SH-SY5Y (cell line): Measurements from ENCODE around the gene TMEM145.

Source experiments
- GATA2 ChIP-seq: IDR thresholded peaks from 2 replicates; pipeline ENCODE4 v1.6.1; 2011; ENCODE audit warnings: mild to moderate bottlenecking, low read depth, low read length
- GATA3 ChIP-seq: IDR thresholded peaks from 2 replicates; pipeline ENCODE4 v1.6.1; 2011; ENCODE audit warnings: low read depth, mild to moderate bottlenecking, low read length, moderate library complexity

Gene TMEM145

DNA sequence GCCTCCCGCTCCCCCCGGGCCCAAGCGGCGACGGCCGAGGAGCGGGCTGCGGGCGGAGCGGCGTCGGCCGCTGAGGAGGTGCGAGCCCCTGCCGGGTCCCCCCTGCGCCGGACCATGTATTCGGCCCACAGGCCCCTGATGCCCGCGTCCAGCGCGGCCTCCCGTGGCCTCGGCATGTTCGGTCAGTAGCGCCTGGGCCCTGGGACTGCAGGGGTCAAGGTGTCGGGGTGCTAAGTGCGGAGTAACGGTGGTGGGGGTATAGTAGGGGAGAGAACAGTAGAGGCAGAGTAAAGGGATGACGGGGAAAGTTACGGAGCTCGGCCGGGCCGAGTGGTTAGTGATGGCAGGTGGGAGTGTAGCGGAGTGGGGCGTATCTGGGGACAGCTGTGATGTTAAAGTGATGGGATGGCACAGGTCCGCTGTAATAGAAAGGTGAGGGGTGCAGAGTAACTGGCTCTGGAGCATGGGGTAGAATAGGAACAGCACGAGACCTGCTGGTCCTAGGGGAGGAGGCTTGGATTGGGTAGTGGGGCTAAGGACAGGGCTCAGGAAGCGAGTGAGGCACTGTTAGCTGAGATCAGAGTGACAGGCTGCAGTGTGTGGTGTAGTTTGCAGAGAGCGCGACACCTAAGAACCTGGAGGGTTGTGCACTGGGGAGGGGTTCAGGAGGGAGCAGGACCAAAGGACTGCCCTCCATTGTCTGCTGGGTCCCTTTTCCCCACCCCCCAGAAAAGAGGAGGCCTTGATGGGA lies 28.3 kb upstream of the TMEM145 start:
- no peak for TF ChIP-seq GATA2
- TF ChIP-seq GATA3: no peak

- no peak for TF ChIP-seq GATA2
- no peak for TF ChIP-seq GATA3
Observed at GRCh38 chr19:42285541-42285941, 27.6 kb upstream of the TMEM145 start.

DNA sequence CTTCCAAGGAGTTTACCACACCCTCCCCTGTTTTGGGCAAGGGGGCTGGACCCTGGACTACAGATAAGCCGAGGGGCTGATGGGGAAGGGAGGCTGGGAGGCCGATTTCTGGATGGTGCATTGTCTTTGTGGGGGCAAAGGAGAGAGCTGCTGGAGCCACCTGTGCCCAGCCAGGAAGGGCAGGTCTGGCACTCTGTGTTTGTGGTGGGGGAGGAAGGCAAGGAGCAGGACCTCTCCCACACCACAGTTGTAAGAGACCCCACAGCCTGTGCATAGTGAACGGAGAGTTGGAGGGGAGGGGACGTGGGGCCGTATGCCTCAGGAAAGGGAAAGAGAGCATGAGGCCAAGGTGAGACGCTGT lies 27.1 kb upstream of the TMEM145 start:
- TF ChIP-seq GATA2 (no peak), GATA3 (no peak)

DNA sequence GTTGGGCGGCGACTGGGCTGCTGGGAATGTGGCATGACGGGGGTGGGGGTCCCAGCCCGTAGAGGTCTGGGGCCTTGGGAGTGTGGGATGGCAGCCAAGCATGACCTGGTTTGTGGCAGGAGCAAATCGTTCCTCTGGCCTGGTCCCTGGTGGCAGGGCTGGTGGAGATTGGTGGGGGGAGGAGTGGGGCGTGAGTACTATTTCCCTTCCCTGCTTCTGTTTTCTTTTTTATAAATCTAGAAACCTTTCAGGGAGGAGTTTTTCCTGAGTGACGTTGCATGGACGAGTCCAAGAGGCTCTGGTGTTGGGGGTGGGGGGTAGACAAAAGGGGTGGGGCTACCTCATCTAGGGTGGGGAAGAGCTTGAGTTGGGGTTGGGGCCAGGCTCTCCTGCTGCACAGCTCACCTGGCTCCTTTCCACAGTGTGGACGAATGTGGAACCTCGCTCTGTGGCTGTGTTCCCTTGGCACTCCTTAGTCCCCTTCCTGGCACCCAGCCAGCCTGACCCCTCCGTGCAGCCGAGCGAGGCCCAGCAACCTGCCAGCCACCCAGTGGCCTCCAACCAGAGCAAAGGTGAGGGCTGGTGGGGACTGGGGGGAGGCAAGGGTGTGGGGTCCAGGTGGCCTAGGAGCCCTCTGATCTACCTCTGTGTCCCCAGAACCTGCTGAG lies 26.6 kb upstream of the TMEM145 start:
- no peak for TF ChIP-seq GATA3
- no peak for TF ChIP-seq GATA2

- TF ChIP-seq GATA2 (no peak), GATA3 (no peak)
Observed at GRCh38 chr19:42287017-42287826, 25.9 kb upstream of the TMEM145 start.

GRCh38 chr19:42287827-42288107 lies 25.3 kb upstream of the TMEM145 start:
- TF ChIP-seq GATA3 (no peak), GATA2 (no peak)

DNA sequence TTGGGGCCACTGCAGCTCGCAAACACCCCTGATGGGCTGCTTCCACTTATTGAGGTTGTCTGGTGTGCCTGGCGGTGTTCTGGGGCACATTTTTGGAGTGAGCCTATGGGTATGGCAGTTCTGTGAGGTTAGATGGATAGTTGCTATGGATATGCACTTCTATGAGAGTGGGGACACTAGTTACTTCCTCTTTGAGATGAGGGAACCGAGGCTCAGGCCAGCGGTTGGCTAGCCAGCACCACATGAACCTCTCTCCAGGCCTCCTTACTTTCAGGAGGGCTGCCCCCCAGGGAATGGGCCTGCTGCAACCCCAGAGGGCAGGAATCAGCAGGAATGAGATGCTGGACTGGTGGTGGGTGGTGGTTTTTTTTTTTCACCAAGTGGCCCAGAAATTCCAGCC lies 24.7 kb upstream of the TMEM145 start:
- TF ChIP-seq GATA2 (no peak), GATA3 (no peak)

GRCh38 chr19:42288881-42289555 lies 24.1 kb upstream of the TMEM145 start:
- no peak for TF ChIP-seq GATA2
- no peak for TF ChIP-seq GATA3

GRCh38 chr19:42289556-42290041 lies 23.5 kb upstream of the TMEM145 start:
- TF ChIP-seq GATA2: no peak
- TF ChIP-seq GATA3: no peak

DNA sequence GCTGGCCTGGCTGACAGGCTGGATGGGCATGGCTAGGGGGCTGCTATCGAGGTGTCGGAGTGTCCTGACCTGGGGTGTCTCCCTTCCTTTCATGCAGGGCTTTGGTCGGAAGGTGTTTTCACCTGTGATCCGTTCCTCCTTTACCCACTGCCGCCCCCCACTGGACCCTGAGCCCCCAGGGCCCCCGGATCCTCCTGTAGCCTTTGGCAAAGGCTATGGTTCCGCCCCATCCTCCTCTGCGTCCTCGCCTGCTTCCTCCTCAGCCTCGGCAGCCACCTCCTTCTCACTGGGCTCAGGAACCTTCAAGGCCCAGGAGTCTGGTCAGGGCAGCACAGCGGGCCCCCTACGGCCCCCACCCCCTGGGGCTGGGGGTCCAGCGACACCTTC lies 23.0 kb upstream of the TMEM145 start:
- TF ChIP-seq GATA3 (no peak), GATA2 (no peak)

GRCh38 chr19:42290523-42291434 lies 22.3 kb upstream of the TMEM145 start:
- TF ChIP-seq GATA3 (no peak), GATA2 (no peak)

GRCh38 chr19:42291435-42291810 lies 21.7 kb upstream of the TMEM145 start:
- no peak for TF ChIP-seq GATA2
- no peak for TF ChIP-seq GATA3
